NOMO-1 treated with DMSO at 0.1 percent for 48 hours (cell line): Measurements from ENCODE around the gene SPDEF.

Experiments
- DNase-seq: peaks from one replicate; lab custom pipeline; 2025; ENCODE audit not compliant: unreplicated experiment; lab: John Stamatoyannopoulos, UW

Gene SPDEF

GRCh38 chr6:34547701-34548644 lies 8.2 kb downstream of the SPDEF start:
- no peak for DNase-seq

- no peak for DNase-seq
Measured at GRCh38 chr6:34546551-34547321, 9.4 kb downstream of the SPDEF start.

- DNase-seq = no peak
Measured at GRCh38 chr6:34544776-34545471, 11.2 kb downstream of the SPDEF start.

GRCh38 chr6:34544052-34544604 lies 12.0 kb downstream of the SPDEF start:
- DNase-seq = no peak

- DNase-seq = no peak
Measured at GRCh38 chr6:34543421-34543820, 12.7 kb downstream of the SPDEF start.

- DNase-seq = no peak
Measured at GRCh38 chr6:34540841-34541240, 15.3 kb downstream of the SPDEF start.

- DNase-seq = no peak
Measured at GRCh38 chr6:34540222-34540621, 15.9 kb downstream of the SPDEF start.

GRCh38 chr6:34539181-34539580 lies 16.9 kb downstream of the SPDEF start:
- DNase-seq = no peak

- DNase-seq = no peak
Measured at GRCh38 chr6:34538581-34538980, 17.5 kb downstream of the SPDEF start.

GRCh38 chr6:34537922-34538550 lies 18.1 kb downstream of the SPDEF start:
- DNase-seq = no peak

GRCh38 chr6:34536959-34537848 lies 18.9 kb downstream of the SPDEF start:
- DNase-seq = no peak

- no peak for DNase-seq
Measured at GRCh38 chr6:34536251-34536958, 19.7 kb downstream of the SPDEF start.

- no peak for DNase-seq
Measured at GRCh38 chr6:34535646-34536045, 20.5 kb downstream of the SPDEF start.

- DNase-seq = no peak
Measured at GRCh38 chr6:34535199-34535598, 20.9 kb downstream of the SPDEF start.

- no peak for DNase-seq
Measured at GRCh38 chr6:34534656-34535055, 21.5 kb downstream of the SPDEF start.

GRCh38 chr6:34534146-34534545 lies 22.0 kb downstream of the SPDEF start:
- no peak for DNase-seq

- no peak for DNase-seq
Measured at GRCh38 chr6:34532230-34532629, 23.9 kb downstream of the SPDEF start.

GRCh38 chr6:34531580-34532201 lies 24.4 kb downstream of the SPDEF start:
- no peak for DNase-seq
